ENCODE measurements around the gene SLC4A7.

The SLC4A7 gene

GRCh38 chr3:27323087-27323570, 161.1 kb downstream of the SLC4A7 start:
- DNase-seq (ENCODE audit: low spot score) = no peak
